Loucy (cell line): Measurements from ENCODE around the gene SH3RF3.

Experiments
- CTCF ChIP-seq: fragments of 200-600 bp; sonication (generic); conservative IDR thresholded peaks from 2 replicates; pipeline ENCODE4 v1.5.1; 2014; ENCODE audit warnings: mild to moderate bottlenecking, antibody characterized with exemption, low read length
- EZH2phosphoT487 ChIP-seq: fragments of 200-600 bp; IDR thresholded peaks from 2 replicates; pipeline ENCODE4 v1.6.1; 2018; ENCODE audit warnings: antibody characterized with exemption, mild to moderate bottlenecking, moderate library complexity, borderline replicate concordance

GRCh38 chr2:109131777-109132176, 2.8 kb downstream of the SH3RF3 start:
- TF ChIP-seq CTCF (no peak), EZH2phosphoT487 (no peak)
